ENCODE measurements around the gene C1QL1.

GRCh38 chr17:44981221-44981968, 13.3 kb upstream of the C1QL1 start:
- TF ChIP-seq SUZ12 (IDR thresholded peaks at IDR 0.05) (no peak), NFRKB (IDR thresholded peaks at IDR 0.05) (no peak), TARDBP (IDR thresholded peaks at IDR 0.05) (no peak), SP1 (IDR thresholded peaks at IDR 0.05) (no peak), HDGF (IDR thresholded peaks at IDR 0.05; ENCODE audit: borderline replicate concordance) (no peak), FOXK2 (IDR thresholded peaks at IDR 0.05) (no peak), BHLHE40 (IDR thresholded peaks at IDR 0.05; ENCODE audit: borderline replicate concordance) (no peak), ELF4 (IDR thresholded peaks at IDR 0.05) (no peak), FOXM1 (IDR thresholded peaks at IDR 0.05; ENCODE audit: borderline replicate concordance) (no peak), ARNT (IDR thresholded peaks at IDR 0.05) (no peak), FOXA1 (IDR thresholded peaks at IDR 0.05) (no peak)

Data from HEK293T (cell line).